GM13976 (cell line): ENCODE results near the gene IQCE.
"Not testable (repeated sequence)": the region's sequence is repeated elsewhere in the genome, so short reads cannot be mapped to it uniquely, and the experiment has no call there.

ENCODE experiments used
- DNase-seq: peaks from one replicate; pipeline ENCODE4 v3.0.0; 2012; ENCODE audit warnings: low spot score
- in situ Hi-C: fragments of 300-500 bp; cut with MboI; formaldehyde crosslinking; loops from one replicate; pipeline ENCODE4 v1.12.0; 2022; ENCODE audit warnings: low sequenced_read_pairs, mixed read lengths, inconsistent platforms; ENCODE audit not compliant: unreplicated experiment
- TF ChIP-seq, protein P1 (sequence below): IDR thresholded peaks from 2 replicates; pipeline ENCODE4 v1.5.1; 2012; ENCODE audit warnings: borderline replicate concordance, mild to moderate bottlenecking; ENCODE audit not compliant: insufficient read depth; ENCODE audit errors: extremely low read depth, missing control alignments, control extremely low read depth

The IQCE gene

DNA sequence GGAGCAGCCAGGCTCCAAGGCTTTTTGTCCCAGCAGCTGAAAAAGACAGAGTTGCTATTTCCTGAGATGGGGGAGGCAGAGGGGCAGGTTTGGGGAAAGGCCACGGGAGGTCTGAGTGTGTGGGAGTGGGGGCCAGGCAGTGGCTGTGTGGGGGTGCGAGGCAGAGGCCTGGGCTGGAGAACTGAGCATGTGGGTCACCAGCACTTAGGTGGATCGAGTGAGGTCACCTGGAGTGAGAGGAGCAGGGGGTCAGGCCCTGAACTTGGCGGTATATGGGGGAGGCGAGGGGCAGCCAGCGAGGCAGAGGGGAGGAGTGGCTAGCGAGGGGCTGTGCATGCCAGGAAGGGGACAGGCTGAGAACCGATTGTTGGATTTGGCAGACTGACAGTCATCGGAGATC lies 28.4 kb downstream of the IQCE start:
- no peak for DNase-seq
- in situ Hi-C loops: no loop called here
- TF ChIP-seq, protein P1, sequence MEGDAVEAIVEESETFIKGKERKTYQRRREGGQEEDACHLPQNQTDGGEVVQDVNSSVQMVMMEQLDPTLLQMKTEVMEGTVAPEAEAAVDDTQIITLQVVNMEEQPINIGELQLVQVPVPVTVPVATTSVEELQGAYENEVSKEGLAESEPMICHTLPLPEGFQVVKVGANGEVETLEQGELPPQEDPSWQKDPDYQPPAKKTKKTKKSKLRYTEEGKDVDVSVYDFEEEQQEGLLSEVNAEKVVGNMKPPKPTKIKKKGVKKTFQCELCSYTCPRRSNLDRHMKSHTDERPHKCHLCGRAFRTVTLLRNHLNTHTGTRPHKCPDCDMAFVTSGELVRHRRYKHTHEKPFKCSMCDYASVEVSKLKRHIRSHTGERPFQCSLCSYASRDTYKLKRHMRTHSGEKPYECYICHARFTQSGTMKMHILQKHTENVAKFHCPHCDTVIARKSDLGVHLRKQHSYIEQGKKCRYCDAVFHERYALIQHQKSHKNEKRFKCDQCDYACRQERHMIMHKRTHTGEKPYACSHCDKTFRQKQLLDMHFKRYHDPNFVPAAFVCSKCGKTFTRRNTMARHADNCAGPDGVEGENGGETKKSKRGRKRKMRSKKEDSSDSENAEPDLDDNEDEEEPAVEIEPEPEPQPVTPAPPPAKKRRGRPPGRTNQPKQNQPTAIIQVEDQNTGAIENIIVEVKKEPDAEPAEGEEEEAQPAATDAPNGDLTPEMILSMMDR: no peak

DNA sequence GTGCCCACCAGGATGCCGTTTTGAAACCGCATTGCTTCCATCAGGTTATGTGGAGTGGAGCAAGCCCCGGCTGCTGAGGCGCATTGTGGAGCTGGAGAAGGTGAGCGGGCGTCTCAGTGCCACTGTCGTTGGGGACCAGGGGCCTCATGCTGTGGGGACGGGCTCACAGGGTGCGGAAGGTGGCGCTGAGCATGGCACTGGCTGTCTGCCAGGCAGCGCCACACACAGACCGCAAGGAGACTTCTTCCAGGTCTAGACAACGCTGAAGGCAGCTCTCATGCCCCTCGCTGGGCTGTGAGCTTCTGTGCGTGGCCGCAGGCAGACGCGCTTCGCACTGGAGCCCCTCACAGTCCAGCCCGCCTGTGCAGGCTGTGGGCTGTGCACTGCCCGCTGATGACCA lies 29.0 kb downstream of the IQCE start:
- in situ Hi-C loops: no loop called here
- TF ChIP-seq, protein P1: no peak
- DNase-seq: no peak

DNA sequence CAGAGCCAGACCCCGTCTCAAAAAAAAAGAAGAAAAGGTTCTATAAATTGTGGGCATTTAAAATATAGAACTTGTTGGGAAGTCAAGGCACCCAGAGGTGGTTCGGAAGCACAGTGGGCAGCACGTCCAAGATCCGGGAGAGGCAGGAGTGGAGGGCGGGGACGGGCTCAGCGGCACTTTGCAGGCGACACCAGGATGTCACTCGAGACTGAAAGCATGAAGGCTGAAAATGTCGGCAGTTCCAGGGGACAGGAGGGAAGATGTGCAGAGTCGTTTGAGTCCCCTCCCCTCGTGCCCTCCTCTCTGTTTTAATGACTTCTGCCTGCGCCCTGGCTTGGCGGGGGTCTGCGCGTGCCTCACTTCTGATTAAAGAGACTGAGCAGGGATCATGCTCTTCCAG lies 30.6 kb downstream of the IQCE start:
- in situ Hi-C loops: no loop called here
- TF ChIP-seq, protein P1: no peak
- DNase-seq: no peak

DNA sequence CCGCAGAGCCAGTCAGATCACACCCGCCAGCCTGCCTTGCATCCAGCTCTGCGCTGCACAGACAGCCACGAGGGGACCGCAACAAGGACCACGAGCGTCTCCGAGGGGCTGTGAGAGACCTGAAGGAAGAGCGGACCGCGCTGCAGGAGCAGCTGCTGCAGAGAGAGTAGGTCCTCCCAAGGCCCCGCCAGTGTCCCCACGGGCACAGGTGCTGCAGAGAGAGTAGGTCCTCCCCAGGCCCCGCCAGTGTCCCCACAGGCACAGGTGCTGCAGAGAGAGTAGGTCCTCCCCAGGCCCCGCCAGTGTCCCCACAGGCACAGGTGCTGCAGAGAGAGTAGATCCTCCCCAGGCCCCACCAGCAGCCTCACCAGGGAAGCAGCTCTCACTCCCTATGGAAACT lies 31.2 kb downstream of the IQCE start:
- DNase-seq, in situ Hi-C loops: not testable (repeated sequence)

DNA sequence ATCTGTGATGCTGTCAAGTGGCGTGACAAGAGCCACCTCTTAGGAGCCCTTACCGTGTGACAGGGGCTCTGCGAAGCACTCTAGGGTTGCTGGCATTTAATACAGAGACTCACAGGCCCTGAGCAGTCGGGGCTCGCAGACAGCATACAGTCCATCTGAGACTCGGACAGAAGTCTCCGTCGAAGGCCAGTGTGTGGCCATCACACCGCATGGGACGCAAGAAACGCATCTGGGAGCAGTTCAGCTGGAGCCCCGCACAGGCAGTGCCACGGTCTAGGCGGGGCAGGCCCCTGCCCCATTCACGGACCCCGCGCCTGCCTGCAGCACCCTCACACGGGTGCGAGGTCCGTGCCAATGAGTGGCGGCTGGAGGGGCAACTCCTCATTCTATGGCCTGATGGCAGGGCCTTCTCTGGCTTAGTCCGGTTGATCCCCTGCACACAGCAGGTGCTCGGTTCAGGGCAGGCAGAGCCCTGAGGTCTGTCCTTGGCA lies 33.6 kb downstream of the IQCE start:
- in situ Hi-C loops: no loop called here
- TF ChIP-seq, protein P1: no peak
- DNase-seq: no peak

DNA sequence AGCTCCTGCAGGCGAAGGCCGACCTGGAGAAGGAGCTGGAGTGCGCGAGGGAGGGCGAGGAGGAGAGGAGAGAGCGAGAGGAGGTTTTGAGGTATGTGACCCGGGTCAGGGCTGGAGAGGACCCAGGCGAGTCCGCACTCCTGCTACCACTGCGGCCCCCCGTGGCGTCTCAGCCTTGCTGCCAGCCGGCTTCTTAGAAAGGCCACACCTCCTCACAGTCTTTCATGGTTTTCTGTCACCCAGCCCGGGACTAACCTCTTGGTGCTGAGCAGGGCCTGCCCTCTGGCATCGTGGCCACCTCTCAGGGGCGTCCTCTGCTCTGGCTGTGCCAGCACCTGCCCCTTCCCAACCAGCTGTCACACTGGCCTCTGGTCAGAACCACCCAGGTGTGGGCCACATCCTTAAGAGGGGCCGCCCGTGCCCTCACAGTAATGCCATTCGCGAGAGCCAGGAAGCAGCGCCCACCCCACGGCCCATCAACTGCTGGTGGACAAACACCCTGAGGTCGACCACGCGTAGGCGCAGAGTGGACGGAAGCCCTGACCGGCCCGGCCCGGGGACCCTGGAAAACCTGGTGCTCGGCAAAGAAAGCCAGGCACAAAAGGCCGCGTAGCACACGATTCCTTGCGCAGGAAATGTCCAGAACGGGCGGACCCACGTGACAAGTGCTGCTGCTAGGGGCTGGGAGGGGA lies 34.4 kb downstream of the IQCE start:
- TF ChIP-seq, protein P1: no peak
- DNase-seq: no peak
- in situ Hi-C loops: no loop called here

DNA sequence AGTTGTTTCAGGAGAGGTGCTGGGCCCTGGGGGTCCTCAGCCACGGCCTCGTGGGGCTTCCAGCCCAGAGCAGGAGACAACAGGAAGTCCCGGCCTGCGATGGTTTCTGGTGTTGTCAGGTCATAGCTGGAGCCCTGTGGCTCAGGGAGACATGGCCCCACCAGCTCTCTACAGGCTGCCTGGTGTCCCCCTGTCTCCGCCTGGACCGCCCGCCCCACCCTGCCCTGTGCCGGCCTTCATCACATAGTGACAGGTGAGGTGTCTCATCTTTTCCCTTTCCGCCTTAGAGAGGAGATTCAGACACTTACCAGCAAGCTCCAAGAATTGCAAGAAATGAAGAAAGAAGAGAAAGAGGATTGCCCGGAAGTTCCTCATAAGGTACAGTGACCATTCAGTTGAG lies 35.8 kb downstream of the IQCE start:
- TF ChIP-seq, protein P1: no peak
- in situ Hi-C loops: no loop called here
- DNase-seq: no peak
